Gastrocnemius medialis (tissue), 4 donors: ENCODE results near the gene GRK6.

Experiments
- CTCF ChIP-seq, 5 experiments: fragments of 450-650 bp in 3 of 5; fragments of 200-600 bp in 2 of 5; sonication (generic) in 2 of 5; IDR thresholded peaks in 4 of 5; conservative IDR thresholded peaks in 1 of 5; 1 replicate in 4 of 5; 2 replicates in 1 of 5; pipeline ENCODE4 v1.5.1; 2016 to 2019; ENCODE audit warnings: antibody characterized with exemption in 5 of 5, mild to moderate bottlenecking in 3 of 5, moderate library complexity in 3 of 5
- POLR2A ChIP-seq, 2 donors: fragments of 450-650 bp; IDR thresholded peaks; one replicate each; pipeline ENCODE4 v1.6.1; 2017; ENCODE audit warnings: antibody characterized with exemption in 2 of 2, mild to moderate bottlenecking in 2 of 2, moderate library complexity in 2 of 2

GRCh38 chr5:177425196-177425800, 1.2 kb upstream of the GRK6 start:
- TF ChIP-seq CTCF (IDR thresholded peaks at IDR 0.05 in 4 of 5, conservative IDR thresholded peaks at IDR 0.05 in 1 of 5) = no peak
- no peak for TF ChIP-seq POLR2A (IDR thresholded peaks at IDR 0.05)
